Measurements from ENCODE around the gene PACSIN1. TPM values are rescaled to one million over a fixed set of nuclear protein-coding genes. Genes with fewer than 3 reads are reported as not detected.

The PACSIN1 gene
- total and polyA plus RNA-seq, 2 donors (not counting 3 experiments of a cell fraction or from before 2014, with no cell fraction given) = 0.03 TPM; not detected in 1

DNA sequence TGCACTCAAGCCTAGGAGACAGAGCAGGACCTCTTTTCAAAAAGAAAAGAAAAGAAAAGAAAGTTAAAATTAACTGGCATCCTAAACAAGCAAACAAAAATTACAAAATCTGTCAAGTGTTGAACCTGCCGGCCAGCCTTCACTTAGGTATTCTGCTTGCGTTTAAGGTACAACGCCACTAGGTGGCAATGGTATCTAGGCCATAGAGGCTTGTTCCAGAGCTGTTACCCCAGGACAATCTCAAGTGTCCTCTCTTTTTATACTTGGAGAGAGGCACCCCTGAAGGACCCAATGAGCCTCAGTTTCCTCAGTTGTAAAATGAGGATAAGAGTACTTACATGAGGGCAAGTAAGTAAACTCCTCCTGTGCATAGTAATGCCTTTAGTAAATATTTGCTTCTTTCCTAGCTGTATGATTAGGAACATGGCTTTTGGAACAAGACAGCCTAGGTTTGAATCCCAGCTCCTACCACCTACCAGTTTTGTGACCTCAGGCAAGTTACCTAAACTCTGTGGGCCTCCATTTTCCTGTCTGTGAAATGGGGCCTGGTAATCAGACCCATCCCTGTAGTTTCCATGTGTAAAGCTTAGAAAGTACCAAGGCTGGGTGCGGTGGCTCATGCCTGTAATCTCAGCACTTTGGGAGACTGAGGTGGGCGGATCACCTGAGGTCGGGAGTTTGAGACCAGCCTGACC, 5.8 kb upstream of the PACSIN1 start:
- Histone ChIP-seq H3K4me3 (replicated peaks in 1 of 3; ENCODE audit: insufficient read depth in 1 of 3, low read depth in 1 of 3, low read length in 3 of 3) (no peak overlapping the region), H3K36me3 (ENCODE audit: control insufficient read depth in 2 of 2, extremely low read depth in 1 of 2, insufficient read depth in 2 of 2, low read length in 2 of 2) (no peaks in the 10 kb centered on the region), H3K79me2 (ENCODE audit: control insufficient read depth, insufficient read depth, low read length) (no peaks in the 10 kb centered on the region), H3K4me2 (ENCODE audit: insufficient read depth, low read length) (no peak overlapping the region), H4K20me1 (replicated peaks; ENCODE audit: control insufficient read depth, extremely low read depth, insufficient read depth, low read length) (no peaks in the 10 kb centered on the region), H3K9ac (replicated peaks; ENCODE audit: extremely low read depth, insufficient read depth, low read length) (no peak overlapping the region), H2AFZ (ENCODE audit: low read depth, low read length) (no peak overlapping the region), H3K27ac (ENCODE audit: insufficient read depth, low read depth, low read length) (no peak overlapping the region), H3K9me1 (replicated peaks; ENCODE audit: control insufficient read depth, extremely low read depth, insufficient read depth, low read length) (no peaks in the 10 kb centered on the region), H3K4me1 (ENCODE audit: control insufficient read depth, extremely low read depth, insufficient read depth, low read length) (no peaks in the 10 kb centered on the region), H3K9me3 (replicated peaks; ENCODE audit: control insufficient read depth, insufficient read depth, low read length) (no peaks in the 10 kb centered on the region), H3K27me3 (ENCODE audit: control insufficient read depth in 2 of 2, insufficient read depth in 2 of 2, low read length in 2 of 2) (peaks cover 0 to 10% of the 10 kb centered on the region in 2 experiments)
- intact Hi-C loops (cut with micrococcal nuclease) = loop anchor here (1.0 kb wide), 1 partner anchor 149 kb away; no protein-coding TSS in a partner anchor
- TF ChIP-seq CTCF (IDR thresholded peaks at IDR 0.05; ENCODE audit: extremely low read depth in 1 of 2, insufficient read depth in 1 of 2, low read depth in 1 of 2, low read length in 2 of 2) = peak; percentile 61 to 70
- TF ChIP-seq, protein P1, sequence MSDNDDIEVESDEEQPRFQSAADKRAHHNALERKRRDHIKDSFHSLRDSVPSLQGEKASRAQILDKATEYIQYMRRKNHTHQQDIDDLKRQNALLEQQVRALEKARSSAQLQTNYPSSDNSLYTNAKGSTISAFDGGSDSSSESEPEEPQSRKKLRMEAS (IDR thresholded peaks at IDR 0.05; ENCODE audit: insufficient read depth, insufficient read length) = no peak
- CTCF ChIA-PET = interaction anchor here (0.8 to 5.8 kb wide), 43 partner anchors 9 to 780 kb away, joined by 3 to 114 read pairs (median 5); partner anchors contain the start of genes SNRPC and TAF11
- DNase-seq (ENCODE audit: low read depth, low spot score) (peak; percentile 60), FAIRE-seq (peak; percentile 74)
- dilution Hi-C loops (cut with MboI; ENCODE audit: extremely low pct_ligation_motif_present, low sequenced_read_pairs) = no loop called here
- BruUV-seq (replicated peaks) = no TSS peak
- POLR2A ChIA-PET = interaction anchor here (0.6 kb wide), 1 partner anchor 260 kb away, joined by 4 read pairs; no protein-coding TSS in a partner anchor

Data from endothelial cell of umbilical vein (primary cell).